Neural cell (in vitro differentiated cells): ENCODE results near the gene NCBP1.

ENCODE experiments used
- CTCF ChIP-seq: fragments of 450-650 bp; IDR thresholded peaks from 2 replicates; pipeline ENCODE4 v1.5.1; 2014; ENCODE audit warnings: antibody characterized with exemption, mild to moderate bottlenecking, moderate library complexity; ENCODE audit not compliant: poor library complexity, severe bottlenecking
- EP300 ChIP-seq: fragments of 450-650 bp; conservative IDR thresholded peaks from 2 replicates; pipeline ENCODE4 v1.6.1; 2014; ENCODE audit warnings: antibody characterized with exemption, mild to moderate bottlenecking, moderate library complexity; ENCODE audit not compliant: poor library complexity, severe bottlenecking
- EZH2 ChIP-seq: fragments of 200-600, 300-800 bp; shearing (Covaris generic), sonication (generic); IDR thresholded peaks from 2 replicates; pipeline ENCODE4 v1.6.1; 2014; ENCODE audit warnings: antibody characterized with exemption, low read length, borderline replicate concordance, mild to moderate bottlenecking; ENCODE audit not compliant: insufficient read depth, poor library complexity, severe bottlenecking
- MXI1 ChIP-seq: fragments of 450-650 bp; conservative IDR thresholded peaks from 2 replicates; pipeline ENCODE4 v1.6.1; 2014; ENCODE audit warnings: antibody characterized with exemption, mild to moderate bottlenecking; ENCODE audit not compliant: poor library complexity, severe bottlenecking
- POLR2AphosphoS5 ChIP-seq: IDR thresholded peaks from 2 replicates; pipeline ENCODE4 v1.6.1; 2012
- RAD21 ChIP-seq: fragments of 450-650 bp; conservative IDR thresholded peaks from 2 replicates; pipeline ENCODE4 v1.6.1; 2014; ENCODE audit warnings: antibody characterized with exemption, mild to moderate bottlenecking, moderate library complexity
- SMC3 ChIP-seq: fragments of 450-650 bp; conservative IDR thresholded peaks from 2 replicates; pipeline ENCODE4 v1.6.1; 2014; ENCODE audit warnings: antibody characterized with exemption, mild to moderate bottlenecking, moderate library complexity; ENCODE audit not compliant: poor library complexity
- TAF1 ChIP-seq: IDR thresholded peaks from 2 replicates; pipeline ENCODE4 v1.6.1; 2012; ENCODE audit warnings: low read depth

GRCh38 chr9:97627624-97628023 is 6.0 kb upstream of the NCBP1 start:
- TF ChIP-seq CTCF: no peak
- no peak for TF ChIP-seq POLR2AphosphoS5
- TF ChIP-seq EP300: no peak
- TF ChIP-seq TAF1: no peak
- TF ChIP-seq EZH2: no peak
- no peak for TF ChIP-seq MXI1
- TF ChIP-seq SMC3: no peak
- no peak for TF ChIP-seq RAD21
